Measurements from ENCODE around the gene RFTN1.

DNA sequence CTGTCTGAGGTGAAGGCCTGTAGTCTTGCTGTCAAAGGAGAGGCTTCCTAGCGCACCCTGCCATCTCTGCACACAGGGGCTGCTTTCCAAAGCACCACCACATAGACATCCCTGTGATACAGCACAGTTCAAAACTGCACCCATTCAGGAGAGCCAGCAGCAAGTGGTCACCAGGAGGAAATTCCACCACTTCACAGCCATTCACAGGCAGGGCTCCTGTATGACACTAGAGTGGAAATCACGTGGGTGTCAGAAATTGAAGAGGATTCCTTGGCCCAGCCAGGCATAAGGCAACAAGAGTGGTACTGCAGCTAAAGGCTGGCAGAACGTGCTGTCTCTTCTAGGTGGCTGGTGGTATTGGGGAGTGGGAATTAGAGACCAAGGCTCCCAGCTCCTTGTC is 102.8 kb downstream of the RFTN1 start:
- TF ChIP-seq, protein P1, sequence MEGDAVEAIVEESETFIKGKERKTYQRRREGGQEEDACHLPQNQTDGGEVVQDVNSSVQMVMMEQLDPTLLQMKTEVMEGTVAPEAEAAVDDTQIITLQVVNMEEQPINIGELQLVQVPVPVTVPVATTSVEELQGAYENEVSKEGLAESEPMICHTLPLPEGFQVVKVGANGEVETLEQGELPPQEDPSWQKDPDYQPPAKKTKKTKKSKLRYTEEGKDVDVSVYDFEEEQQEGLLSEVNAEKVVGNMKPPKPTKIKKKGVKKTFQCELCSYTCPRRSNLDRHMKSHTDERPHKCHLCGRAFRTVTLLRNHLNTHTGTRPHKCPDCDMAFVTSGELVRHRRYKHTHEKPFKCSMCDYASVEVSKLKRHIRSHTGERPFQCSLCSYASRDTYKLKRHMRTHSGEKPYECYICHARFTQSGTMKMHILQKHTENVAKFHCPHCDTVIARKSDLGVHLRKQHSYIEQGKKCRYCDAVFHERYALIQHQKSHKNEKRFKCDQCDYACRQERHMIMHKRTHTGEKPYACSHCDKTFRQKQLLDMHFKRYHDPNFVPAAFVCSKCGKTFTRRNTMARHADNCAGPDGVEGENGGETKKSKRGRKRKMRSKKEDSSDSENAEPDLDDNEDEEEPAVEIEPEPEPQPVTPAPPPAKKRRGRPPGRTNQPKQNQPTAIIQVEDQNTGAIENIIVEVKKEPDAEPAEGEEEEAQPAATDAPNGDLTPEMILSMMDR (IDR thresholded peaks at IDR 0.05): no peak
- TF ChIP-seq POLR2A (IDR thresholded peaks at IDR 0.05): no peak

Data from tibial nerve (tissue), 3 donors.